H1 (cell line): ENCODE measurements around the gene PARS2. TPM values are rescaled to one million over a fixed set of nuclear protein-coding genes. Genes with fewer than 3 reads are reported as not detected.

ENCODE experiments used
- BCL11A ChIP-seq, 2 experiments: IDR thresholded peaks; one replicate each; pipeline ENCODE4 v1.6.1; 2011; ENCODE audit warnings: low read depth in 2 of 2, low read length in 2 of 2, mild to moderate bottlenecking in 2 of 2
- polyA plus RNA-seq, 7 experiments: library from polyadenylated mRNA; depleted of rRNA in 3 of 7; stranded (reverse) in 5 of 7; unstranded in 2 of 7; fragments of >200 nt in 5 of 7; fragments of 200-250 nt in 2 of 7; gene quantifications; 1 replicate in 5 of 7; 2 replicates in 1 of 7; 4 replicates in 1 of 7; pipeline versions ENCODE4 v1.2.1 to v1.2.3, GENCODE V29; 2011 to 2013; ENCODE audit warnings: missing spikeins in 2 of 7, mixed read lengths in 2 of 7
- total RNA-seq: library from RNA; stranded (reverse); fragmentation: NEBNext Ultra II Directional; extraction: Animal tissue kit (Norgen Biotek cat#: 25700); gene quantifications from 2 replicates; pipeline ENCODE4 v1.2.1, GENCODE V29; 2021
- TF ChIP-seq, protein P1 (sequence below): IDR thresholded peaks from 2 replicates; pipeline ENCODE4 v1.6.1; 2012; ENCODE audit warnings: low read length, inconsistent platforms

PARS2 gene
- total and polyA plus RNA-seq, 2 of the 8 experiments (the other 6 are each of a cell fraction or from before 2014, with no cell fraction given), result 8.9 to 10.0 TPM

DNA sequence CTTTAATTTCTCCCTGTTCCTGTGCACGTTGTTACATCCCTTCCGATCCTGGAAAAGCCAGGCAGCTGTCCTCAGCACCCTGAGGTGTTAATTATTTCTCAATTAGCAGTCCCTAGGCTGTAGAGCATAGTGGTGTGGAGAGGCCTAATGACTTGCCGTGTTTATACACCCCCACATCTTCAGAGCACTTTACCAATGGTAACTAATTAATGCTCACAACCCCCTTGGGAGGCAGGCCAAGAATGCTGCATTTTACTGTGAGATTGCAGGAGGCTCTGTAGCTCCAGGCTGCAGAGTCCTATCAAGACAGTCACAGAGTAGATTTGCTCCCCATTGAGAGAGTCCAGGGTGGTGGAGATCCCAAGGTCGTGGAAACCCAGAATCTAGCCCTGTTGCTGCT, 2.4 kb upstream of the PARS2 start (continued):
- no peak for TF ChIP-seq BCL11A (IDR thresholded peaks at IDR 0.05; ENCODE audit: low read depth in 2 of 2, low read length in 2 of 2)
- TF ChIP-seq, protein P1, sequence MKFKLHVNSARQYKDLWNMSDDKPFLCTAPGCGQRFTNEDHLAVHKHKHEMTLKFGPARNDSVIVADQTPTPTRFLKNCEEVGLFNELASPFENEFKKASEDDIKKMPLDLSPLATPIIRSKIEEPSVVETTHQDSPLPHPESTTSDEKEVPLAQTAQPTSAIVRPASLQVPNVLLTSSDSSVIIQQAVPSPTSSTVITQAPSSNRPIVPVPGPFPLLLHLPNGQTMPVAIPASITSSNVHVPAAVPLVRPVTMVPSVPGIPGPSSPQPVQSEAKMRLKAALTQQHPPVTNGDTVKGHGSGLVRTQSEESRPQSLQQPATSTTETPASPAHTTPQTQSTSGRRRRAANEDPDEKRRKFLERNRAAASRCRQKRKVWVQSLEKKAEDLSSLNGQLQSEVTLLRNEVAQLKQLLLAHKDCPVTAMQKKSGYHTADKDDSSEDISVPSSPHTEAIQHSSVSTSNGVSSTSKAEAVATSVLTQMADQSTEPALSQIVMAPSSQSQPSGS, result no peak
